ENCODE measurements around the gene GK2.

DNA sequence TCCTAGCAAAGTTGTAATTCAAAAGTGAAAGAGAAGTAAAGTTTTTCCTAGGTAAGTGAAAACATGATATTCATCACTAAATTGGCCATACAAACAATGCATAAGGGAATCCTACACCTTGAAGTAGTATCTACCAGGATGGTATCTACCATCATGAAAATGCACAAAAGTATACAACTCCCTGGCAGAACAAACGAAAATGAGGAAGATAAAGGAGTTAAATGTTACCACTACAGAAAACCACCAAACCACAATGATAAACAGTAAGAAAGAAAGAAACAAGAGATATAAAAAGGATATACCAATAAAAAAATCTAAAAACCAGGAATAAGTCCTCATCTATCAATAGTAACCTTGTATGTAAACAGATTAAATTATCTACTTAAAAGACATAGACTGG lies 26.9 kb downstream of the GK2 start:
- no peak for TF ChIP-seq POLR2AphosphoS5 (IDR thresholded peaks at IDR 0.05; ENCODE audit: low read depth, low read length)
- TF ChIP-seq PAX5 (IDR thresholded peaks at IDR 0.05; ENCODE audit: insufficient read depth, low read length, severe bottlenecking): no peak
- TF ChIP-seq SPI1 (IDR thresholded peaks at IDR 0.05; ENCODE audit: low read depth, low read length): no peak
- TF ChIP-seq POLR2A (IDR thresholded peaks at IDR 0.05; ENCODE audit: low read depth, low read length): no peak
- no peak for TF ChIP-seq TAF1 (IDR thresholded peaks at IDR 0.05; ENCODE audit: low read depth, low read length)
- TF ChIP-seq POU2F2 (IDR thresholded peaks at IDR 0.05; ENCODE audit: low read depth, low read length): no peak

All from GM12891 (cell line).